Activated T-helper 9 cell treated with anti-CD3 and anti-CD28 coated beads, Interleukin-2, amount 50 U/mL, for 16 hours (primary cell): ENCODE measurements around the gene ZNF425.
"Not testable (repeated sequence)": the region's sequence is repeated elsewhere in the genome, so short reads cannot be mapped to it uniquely, and the experiment has no call there.

Source experiments
- DNase-seq: peaks from one replicate; pipeline ENCODE4 v3.0.0-alpha.2; 2020; ENCODE audit warnings: low read depth

ZNF425 gene

DNA sequence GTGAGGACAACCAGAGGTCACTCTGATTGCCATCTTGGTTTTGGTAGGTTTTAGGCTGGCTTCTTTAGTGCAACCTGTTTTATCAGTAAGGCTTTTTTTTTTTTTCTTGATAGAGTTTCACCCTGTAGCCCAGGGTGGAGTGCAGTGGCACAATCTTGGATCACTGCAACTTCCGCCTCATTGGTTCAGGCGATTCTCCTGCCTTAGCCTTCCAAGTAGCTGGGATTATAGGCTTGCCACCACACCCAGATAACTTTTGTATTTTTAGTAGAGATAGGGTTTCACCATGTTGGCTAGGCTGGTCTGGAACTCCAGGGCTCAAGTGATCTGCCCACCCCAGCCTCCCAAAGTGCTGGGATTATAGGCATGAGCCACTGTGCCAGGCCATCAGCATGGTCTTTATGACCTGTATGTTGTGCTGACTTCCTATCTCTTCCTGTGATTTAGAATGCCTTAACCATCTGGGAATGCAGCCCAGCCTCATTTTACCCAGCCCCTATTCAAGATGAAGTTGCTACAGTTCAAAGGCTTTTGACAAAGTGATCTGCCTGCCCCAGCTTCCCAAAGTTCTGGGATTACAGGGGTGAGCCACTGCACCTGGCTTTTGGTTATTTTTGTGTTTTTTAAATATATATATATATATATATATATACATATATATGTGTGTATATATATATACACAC is 7.0 kb upstream of the ZNF425 start:
- no peak for DNase-seq

DNA sequence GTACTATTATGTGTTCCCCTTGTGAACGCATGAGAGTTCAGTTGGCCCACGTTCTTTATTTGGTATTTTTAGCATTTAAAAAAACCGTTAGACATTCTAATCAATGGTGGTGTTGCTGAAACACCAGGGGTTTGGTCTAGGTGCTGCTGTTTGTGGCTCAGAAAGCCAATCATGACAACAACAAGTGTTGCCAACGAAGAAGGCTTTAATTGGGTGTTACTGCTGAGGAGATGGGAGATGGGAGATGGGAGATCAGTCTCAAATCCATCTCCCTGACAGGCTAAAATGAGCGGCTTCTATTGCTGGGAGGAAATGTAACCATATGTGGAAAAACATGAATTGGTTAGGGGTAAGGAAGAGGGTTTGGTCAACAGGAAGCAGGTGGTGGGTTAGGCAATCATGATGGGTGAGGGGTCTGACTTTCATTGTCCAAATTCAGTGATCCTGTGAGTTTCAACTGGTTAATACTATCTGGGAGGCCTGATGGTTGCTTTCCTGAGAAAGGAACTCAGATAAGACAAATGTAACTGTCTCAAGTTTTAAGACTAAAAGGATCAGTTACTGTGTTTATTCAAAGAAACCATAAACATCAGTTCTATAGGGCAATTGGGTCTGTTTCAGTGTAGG is 4.6 kb upstream of the ZNF425 start:
- no peak for DNase-seq

DNA sequence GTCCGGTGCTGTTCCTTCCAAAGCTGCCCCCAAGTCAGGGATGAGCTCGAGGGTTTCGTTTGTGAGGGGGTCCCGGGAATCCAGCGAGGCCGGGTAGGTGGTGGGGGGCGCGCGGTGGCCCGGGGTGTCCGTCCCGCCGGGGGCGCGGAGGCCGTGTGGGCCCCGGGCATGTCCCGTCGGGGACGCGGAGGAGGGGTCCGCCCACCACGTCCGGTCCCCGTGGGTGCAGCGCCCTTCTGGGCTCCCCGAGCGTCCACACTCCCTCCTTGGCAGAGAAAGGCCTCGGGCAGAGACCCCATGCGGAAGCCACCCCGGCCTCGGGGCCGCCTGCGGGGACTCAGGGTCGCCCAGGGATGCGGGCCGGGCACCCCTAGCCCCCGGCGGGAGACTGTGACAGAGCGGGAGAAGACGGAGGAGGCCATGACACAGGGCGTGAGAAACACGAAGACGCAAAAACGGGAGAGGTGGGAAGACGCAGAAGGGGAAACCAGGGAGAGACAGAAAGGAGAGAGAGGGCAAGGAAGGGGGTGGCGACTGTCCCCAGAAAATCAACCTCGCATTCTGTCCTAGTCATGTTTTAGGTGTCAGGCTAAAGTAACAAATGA is 640 bp upstream of the ZNF425 start:
- peak; percentile 56 for DNase-seq

DNA sequence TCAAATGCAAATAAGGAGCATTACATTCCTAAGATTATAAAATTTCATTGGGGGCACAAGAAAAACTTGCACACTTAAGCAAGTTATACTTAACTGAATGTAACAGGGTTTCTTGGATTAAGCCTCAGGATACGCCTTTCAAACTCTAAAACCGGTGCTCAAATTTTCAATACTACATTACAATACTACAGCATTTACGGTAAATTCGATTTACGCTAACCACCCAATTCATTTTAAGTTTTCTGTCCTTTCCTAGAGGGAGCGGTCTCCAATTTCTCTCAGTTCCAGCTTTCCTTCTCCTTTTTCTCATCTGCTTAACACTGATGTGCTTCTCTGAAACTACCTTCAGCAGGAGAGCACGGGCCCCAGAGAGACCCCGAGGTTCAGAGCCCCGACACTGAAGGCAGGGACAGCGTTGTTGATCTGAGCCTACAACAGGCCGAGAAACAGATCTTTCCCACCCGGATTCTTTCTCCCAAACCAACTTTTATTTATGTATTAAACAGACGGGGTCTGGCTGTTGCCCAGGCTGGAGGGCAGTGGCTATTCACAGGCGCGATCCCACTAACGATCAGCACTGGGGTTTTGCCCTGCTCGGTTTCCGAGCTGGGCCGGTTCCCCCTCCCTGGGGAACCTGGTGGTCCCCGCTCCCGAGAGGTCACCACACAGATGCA is 798 bp downstream of the ZNF425 start:
- no peak for DNase-seq

DNA sequence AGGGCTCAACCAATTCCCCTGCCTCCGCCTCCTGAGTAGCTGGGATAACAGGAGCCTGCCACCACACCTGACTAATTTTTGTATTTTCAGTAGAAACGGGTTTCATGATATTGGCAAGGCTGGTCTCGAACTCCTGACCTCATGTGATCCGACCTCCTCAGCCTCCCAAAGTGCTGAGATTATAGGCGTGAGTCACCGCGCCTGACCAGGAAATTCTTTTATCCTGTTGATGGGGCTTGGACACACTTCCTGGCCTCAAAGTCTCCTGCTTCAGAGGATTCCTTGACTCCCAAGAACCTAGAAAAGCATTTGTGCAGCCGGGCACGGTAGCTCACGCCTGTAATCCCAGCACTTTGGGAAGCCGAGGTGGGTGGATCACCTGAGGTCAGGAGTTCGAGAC is 16.2 kb downstream of the ZNF425 start:
- DNase-seq = no peak

DNA sequence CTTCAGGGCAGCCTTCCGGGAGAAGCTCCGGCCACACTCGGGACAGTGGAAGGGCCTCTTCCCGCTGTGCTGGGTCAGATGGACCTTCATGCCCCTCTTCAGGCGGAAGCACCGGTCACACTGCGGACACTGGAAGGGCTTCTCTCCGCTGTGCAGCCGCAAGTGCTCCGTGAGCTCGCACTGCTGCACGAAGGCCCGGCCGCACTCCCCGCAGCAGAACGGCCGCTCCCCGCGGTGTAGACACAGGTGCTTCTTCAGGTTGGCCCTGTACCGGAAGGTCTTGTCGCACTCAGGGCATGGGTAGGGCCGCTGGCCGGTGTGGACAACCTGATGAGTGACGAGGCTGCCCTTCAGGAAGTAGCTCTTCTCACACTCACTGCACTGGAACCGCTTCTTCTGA is 21.4 kb downstream of the ZNF425 start:
- no peak for DNase-seq

DNA sequence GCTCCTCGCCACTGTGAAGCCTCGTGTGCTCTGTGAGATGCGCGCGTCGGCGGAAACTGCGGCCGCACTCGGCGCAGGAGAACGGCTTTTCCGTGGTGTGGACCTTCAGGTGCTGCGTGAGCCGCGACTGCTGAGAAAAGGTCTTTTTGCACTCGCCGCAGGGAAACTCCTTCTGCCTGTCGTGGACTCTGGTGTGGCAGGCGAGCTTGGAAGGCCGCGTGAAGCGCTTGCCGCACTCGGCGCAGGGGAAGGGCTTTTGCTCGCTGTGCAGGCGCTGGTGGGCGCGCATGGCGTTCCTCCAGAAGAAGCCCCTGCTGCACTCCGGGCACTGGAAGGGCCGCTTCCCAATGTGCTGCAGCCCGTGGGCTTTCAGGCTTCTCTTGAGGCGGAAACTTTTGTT is 21.9 kb downstream of the ZNF425 start:
- DNase-seq = no peak

DNA sequence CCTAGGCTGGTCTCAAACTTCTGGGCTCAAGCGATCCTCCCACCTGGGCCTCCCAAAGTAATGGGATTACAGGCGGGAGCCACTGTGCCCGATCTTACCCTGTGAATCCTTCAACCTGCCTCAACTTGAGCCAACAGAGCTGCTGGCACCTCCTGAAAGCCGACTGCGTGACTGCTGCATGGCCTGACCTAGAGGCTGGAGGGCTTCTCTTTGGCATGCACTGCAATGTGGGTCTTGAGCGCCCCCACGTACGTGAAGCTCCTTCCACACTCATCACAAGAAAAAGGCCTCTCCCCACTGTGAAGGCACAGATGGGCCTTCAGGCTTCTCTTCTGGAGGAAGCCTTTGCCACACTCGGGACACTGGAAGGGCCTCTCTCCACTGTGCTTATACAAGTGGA is 22.7 kb downstream of the ZNF425 start:
- DNase-seq = no peak

DNA sequence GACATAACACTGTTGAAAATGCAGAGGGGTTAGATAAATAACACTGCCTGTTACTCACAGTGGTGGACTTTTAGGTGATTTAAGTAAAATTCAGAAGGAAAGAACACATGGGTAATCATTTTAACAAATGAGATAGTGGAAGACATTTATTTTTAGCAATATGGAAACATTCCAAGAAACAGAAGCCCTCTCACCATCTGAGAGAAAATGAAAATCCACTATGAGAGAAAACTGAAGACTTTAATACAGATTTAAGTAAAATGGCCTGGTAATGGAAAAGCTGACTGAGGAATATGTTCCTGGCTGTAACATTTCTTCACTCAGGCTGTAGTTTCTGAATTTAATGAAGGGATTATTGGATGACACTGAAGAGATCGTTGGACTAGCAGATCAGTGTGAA is 23.5 kb downstream of the ZNF425 start:
- DNase-seq = no peak

DNA sequence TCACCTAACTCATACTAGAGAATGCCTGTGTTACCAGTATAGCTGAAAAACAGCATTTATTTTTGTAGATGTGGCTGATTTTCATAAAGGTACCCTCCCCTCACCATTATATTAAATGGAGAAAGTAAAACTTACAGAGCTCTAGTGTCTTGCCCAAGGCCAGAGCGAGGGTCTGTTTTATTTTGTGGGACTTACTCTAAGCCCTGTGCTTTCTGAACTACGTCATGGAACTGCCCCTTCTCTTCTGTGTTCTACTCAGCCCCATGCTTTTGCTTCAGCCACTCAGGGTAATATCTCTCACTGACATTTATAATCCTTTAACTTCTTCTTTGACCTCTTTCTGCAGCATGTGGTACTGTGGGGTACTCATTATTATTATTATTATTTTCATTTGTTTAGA is 25.3 kb downstream of the ZNF425 start:
- no peak for DNase-seq

DNA sequence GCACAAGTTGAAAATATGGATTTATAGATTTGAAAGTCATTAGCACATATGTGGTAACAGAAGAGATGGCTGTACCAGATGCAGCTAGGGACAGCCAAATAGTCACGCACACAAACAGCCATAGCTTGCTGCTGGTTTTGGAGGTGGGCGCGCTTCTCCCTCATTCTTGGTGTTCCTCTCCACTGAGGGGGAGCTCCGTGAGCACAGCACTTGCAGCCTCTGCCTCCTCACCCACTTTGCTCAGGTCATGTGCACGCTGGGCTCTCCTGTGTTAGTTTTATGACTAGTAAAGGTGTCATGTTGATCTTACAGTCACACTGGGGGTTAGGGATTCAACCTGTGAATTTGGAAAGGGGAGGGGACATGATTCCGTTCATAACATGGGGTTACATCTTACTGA is 27.1 kb downstream of the ZNF425 start:
- DNase-seq = no peak

DNA sequence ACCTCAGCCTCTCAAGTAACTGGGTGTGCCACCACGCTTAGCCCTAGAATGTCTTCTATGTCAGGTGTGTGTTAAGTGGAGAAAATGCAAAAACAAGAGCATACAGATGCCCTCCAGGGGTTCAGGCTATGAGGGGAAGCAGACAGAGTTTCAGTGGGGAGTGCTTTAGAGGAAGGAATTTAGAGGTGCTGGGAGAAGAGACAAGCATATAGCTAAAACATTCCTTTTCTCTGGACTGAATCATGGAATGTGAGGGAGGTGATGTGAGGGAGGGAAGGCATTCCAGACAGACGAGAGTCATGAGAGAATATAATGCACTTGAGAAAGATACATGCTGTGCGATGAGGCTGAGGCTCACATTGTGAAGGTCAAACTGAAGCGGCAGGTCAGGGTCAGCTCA is 29.0 kb downstream of the ZNF425 start:
- no peak for DNase-seq

DNA sequence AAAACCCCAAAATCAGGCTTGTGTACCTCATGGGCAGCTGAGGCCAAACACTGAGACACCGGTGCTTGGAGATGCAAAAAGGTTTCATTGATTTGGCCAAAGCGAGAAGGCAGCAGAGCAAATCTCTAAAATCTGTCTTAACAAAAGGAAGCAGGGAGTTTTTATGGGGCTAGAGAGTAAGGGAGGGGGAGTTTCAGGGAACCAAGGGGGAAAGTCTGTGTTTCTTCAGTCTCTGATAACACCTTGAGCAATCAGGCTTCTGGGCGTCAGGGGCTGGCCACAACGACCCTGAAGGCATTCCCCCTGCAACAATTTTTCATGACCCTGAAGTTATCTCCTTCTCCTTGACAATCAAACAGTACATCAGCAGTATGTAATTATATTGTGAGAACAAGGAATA is 32.9 kb downstream of the ZNF425 start:
- DNase-seq = no peak

DNA sequence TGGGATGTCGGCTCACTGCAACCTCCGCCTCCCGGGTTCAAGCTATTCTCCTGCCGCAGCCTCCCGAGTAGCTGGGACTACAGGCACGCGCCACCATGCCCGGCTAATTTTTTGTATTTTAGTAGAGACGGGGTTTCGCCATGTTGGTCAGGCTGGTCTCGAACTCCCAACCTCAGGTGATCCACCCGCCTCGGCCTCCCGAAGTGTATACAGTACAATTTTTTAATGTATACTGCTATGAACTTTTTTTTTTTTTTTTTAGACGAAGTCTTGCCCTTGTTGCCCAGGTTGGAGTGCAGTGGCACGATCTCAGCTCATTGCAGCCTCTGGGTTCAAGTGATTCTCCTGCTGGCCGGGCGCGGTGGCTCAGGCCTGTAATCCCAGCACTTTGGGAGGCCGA is 33.9 kb downstream of the ZNF425 start:
- not testable (repeated sequence) for DNase-seq

DNA sequence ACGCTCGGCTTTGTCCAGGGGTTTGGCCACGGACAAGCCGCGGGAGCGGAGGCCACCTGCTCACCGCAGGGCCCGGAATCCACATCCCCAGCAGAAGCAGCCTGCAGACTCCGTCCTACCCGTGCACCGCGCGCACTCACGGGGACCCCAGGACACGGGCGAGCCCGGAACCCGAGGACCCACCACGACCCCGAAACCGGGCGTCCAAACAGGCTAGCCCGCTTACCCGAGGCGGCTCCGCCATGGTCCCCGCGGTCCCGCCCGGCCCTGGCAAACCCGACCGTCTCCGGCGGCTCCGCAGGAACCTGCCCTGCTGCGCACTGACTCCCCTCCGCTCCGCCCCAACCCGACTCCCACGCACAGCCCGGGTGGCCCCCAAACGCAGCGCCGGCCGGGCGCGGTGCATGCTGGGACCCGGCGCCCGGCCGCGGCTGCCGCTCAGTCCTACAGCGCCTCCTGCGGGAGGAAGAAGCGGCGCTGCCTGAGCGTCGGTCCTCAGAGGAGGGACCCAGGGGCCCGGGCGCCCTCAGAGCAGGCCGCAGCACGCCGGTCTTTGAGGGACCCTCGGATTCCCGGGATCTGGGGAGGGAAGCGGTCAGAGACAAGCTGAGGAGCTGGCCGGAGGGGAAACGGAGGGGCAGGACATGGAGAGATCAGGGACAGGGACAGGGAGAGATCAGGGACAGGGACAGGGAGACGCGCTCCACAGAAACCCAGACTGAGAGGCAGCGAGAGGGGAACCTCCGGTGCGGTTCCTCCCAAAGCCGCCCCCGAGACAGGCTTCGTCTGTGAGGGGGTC is 35.5 kb downstream of the ZNF425 start, which contains the start of gene ZNF786:
ZNF786 (minus strand) TSS at position 322 of the 799 bp plus-strand sequence; CDS start at position 244, 78 bp downstream.
- DNase-seq = peak; percentile 89

DNA sequence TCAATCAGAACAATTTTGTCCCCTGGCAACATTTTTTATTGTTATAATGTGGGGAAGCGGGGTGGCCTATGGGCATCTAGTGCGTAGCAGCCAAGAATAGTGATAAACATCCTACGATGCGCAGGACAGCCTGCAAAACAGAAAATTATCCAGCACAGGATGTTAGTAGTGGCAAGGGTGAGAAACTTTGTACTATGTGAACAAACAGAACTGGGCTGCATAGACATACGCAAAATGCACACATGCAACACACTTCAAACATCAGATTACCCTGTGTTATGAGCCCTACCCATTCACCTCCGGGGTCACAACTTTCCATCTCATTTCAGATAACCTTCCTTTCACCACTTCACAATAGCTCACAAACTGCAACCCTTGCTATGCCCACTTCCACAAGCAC is 38.7 kb downstream of the ZNF425 start:
- DNase-seq = no peak

DNA sequence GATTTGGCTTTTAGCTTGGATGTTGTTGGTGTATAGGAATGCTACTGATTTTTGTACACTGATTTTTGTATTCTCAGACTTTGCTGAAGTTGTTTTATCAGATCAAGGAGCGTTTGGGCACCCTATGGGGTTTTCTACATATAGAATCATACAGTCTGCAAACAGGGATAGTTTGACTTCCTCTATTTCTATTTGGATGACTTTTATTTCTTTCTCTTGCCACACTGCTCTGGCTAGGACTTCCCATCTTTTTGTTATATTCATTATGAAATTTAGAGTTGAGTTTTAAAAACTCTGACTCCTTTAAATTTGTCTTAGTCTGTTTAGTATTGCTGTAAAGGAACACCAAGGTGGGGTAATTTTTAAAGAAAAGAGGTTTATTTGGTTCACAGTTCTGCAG is 40.3 kb downstream of the ZNF425 start:
- DNase-seq = no peak

DNA sequence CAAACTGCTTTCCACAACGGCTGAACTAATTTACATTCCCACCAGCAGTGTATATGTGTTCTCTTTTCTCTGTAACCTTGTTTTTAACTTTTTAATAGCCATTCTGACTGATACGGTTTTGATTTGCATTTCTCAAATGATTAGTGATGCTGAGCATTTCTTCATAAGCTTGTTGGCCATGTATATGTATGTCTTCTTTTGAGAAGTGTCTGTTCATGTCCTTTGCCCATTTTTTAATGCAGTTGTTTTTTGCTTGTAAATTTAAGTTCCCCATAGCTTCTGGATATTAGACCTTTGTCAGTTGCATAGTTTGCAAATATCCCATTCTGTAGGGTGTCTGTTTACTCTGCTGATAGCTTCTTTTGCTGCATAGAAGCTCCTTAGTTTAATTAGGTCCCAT is 41.7 kb downstream of the ZNF425 start:
- DNase-seq = no peak

DNA sequence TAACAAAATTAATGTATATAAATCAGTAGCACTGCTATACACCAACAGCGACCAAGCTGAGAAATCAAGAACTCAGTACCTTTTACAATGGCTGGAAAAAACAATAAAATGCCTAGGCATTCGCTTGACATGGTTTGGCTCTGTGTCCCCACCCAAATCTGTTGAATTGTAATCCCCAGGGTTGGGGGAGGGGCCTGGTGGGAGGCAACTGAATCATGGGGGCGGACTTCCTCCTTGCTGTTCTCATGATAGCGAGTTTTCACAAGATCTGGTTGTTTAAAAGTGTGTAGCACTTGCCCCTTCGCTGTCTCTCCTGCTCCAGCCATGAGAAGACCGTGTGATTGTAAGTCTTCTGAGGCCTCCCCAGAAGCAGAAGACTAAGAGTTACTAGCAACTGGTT is 44.2 kb downstream of the ZNF425 start:
- no peak for DNase-seq

DNA sequence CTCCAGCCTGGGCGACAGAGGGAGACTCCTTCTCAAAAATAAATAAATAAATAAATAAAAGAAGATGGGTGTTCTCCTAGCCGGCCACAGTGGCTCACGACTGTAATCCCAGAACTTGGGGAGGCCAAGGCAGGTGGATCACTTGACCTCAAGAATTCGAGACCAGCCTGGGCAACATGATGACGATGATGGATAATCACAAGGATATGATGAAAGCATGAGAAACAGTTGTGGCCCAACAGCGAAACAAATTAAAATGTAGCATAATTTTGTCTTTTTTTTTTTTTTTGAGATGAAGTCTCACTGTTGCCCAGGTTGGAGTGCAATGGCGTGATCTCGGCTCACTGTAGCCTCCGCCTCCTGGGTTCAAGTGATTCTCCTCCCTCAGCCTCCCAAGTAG is 48.5 kb downstream of the ZNF425 start:
- DNase-seq = no peak

DNA sequence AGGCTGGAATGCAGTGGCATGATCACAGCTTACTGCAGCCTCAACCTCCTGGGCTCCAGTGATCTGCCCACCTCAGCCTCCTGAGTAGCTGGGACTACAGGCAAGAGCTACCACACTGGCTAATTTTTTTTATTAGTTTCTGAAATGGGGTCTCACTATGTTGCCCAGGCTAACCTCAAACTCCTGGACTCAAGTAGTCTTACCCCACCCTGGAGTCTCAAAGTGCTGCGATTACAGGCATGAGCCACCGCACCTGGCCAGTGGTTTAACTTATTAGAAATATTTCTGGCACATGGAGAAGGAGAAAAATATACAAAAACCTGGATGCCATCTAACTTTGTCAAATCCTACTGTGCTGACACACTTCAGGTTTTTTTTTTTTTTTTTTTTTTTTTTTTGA is 50.8 kb downstream of the ZNF425 start:
- no peak for DNase-seq
